HG02588 (cell line): ENCODE results near the gene CHI3L2.

Source experiments
- ATAC-seq: cut with Tn5 transposase; IDR thresholded peaks from one replicate; pipeline ENCODE4 v1.9.1; 2021; ENCODE audit warnings: mild to moderate bottlenecking, moderate library complexity; ENCODE audit not compliant: unreplicated experiment

Gene CHI3L2

DNA sequence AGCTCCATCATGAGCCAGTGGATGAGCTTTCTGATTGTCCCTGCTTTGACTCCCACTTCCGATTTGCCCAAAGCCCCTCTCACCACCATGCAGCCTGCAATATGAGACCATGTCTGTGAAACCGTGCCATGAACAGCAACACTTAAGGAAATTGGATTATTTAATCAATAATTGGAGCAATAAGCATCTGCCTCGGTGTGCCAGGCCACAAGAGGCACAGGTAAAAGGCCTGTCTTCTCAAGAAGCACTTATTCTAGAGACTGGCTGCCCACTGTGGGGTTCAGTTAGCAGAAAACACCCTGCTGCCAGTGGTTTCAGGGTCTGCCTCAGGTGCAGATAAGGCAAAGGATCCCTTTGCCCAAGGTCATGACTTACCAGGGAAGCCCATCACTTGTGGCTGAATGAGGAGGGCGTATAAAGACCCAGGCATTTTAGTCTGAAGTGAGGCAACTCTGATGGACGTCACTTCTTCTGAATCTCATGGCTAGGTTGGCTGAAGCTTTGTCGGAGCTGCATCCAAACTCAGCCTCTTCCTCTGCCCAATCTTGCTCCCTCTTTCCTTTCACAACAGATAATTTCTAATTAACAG lies 7.1 kb upstream of the CHI3L2 start:
- ATAC-seq = no peak

- no peak for ATAC-seq
Observed at GRCh38 chr1:111221276-111221632, 6.3 kb upstream of the CHI3L2 start.

DNA sequence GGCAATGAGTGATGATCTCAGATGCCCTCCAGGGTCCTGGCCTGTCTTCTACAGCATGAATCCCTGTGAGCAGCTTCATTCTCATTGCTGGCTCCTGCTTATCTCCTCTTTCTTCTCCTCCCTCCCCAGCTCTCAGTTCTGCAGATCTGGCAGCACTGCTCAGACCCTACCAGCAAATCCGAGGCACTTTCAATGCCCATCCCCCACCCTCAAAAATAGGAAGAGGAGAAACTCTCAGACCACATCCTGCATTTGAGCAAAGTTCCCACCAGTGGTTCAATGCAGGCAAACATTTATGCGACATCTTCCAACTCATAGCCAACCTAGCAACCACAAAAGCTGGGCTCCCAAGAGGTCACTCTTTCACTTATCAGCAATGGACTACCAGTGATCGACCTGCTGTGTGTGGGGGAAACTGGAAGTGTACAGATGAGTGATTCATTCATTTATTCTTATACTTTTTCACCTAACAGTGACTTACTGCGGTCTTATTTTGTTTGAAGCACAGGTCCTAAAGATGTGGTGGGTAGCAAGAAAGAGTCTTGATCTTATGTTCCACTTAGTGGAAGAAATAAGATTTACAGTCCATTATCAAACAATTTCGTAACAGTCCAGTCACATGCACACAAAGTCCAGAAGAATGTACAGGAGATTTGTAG lies 5.8 kb upstream of the CHI3L2 start:
- ATAC-seq = peak; percentile 59

- no peak for ATAC-seq
Observed at GRCh38 chr1:111222308-111223125, 5.0 kb upstream of the CHI3L2 start.

- no peak for ATAC-seq
Observed at GRCh38 chr1:111223126-111223685, 4.3 kb upstream of the CHI3L2 start.

GRCh38 chr1:111225091-111225490 lies 2.4 kb upstream of the CHI3L2 start:
- no peak for ATAC-seq

DNA sequence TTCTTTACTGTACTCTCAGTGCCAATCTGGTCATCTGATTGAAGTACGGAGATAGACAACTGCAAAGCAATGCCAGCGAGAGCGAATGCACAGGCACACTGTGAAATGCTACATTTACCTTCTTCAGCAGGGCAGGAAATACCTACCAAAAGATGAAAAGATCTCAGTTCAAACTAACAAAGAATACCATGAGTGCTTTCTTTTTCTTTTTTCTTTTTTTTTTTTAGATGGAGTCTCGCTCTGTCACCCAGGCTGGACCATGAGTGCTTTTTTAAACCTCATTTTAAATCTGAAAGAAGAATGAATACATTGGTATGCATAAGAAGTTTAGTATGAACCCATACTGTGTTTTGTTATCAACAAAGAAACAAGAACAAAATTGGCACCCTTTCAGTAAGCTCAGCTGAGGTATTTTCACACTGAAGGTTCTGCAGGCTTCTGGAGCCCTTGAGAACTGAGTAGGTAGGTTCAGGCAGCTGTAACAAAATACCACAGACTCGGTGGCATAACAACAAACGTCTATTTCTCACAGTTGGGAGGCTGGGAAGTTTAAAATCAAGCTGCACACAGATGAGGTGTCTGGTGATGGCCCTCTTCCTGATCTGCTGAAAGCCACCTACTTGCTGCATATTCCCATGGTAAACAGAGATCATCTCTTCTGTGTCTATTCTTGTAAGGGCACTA lies 1.7 kb upstream of the CHI3L2 start:
- ATAC-seq = no peak

DNA sequence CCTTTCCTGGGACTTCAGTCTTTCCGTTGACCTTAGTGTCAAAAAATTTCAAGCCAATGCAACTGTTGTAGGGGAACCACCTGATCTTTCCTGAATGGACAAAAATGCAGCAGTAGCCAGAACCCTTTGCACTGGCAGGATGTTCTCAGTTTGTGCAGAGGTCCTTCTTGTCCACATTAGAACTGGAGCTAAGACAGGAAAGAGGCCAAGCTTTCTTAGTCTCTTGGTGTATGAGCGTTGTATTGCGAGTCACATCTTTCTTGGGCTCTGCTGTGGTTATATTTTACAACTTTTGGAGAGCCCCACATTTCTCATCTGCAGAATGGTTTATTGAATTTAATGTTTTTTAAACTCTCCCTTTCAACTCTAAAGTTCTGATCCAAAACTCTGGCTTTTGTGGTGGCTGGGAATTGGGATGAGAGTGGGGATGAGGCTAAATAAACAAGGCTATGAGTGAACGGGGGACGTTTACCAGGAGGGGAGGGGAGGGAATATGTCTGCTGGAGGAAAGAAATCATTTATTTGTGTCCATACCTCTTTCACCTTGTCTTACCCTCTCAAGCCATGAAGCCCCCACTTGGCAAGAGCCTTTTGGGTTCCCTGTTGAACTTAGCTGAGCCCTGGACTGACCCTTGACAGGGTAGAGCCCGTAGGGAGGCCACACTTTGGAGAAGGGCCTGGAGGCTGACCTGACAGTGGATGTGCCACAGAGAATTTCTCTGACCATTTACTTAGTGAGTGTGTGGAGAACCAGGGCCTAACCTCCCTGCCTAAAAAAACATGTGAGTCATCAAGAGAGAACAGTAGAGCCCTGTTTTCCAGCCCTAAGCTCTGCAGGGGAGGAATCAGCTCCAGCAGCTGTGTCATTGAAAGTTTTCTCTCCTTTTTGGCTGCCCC lies 586 bp downstream of the CHI3L2 start:
- no peak for ATAC-seq

- ATAC-seq = no peak
Observed at GRCh38 chr1:111228748-111229126, 1.2 kb downstream of the CHI3L2 start.

- ATAC-seq = no peak
Observed at GRCh38 chr1:111232134-111232533, 4.6 kb downstream of the CHI3L2 start.

GRCh38 chr1:111234258-111234657 lies 6.7 kb downstream of the CHI3L2 start:
- ATAC-seq = no peak

DNA sequence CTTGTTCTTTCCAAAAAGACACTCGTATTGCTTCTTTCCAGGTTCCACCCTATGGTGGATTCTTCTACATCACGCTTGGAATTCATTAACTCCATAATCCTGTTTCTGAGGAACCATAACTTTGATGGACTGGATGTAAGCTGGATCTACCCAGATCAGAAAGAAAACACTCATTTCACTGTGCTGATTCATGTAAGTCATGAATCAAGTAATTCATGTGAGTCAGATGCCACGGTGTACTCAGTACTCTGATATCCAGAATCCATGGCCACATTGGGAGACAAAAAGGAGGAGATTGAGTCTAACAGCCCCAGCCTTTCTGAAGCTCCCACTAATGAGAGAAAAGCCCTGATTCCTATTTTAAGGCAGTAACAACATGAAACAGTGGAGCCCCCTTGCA lies 7.4 kb downstream of the CHI3L2 start:
- no peak for ATAC-seq

- no peak for ATAC-seq
Observed at GRCh38 chr1:111236379-111236778, 8.9 kb downstream of the CHI3L2 start.

- no peak for ATAC-seq
Observed at GRCh38 chr1:111236806-111237205, 9.3 kb downstream of the CHI3L2 start.

DNA sequence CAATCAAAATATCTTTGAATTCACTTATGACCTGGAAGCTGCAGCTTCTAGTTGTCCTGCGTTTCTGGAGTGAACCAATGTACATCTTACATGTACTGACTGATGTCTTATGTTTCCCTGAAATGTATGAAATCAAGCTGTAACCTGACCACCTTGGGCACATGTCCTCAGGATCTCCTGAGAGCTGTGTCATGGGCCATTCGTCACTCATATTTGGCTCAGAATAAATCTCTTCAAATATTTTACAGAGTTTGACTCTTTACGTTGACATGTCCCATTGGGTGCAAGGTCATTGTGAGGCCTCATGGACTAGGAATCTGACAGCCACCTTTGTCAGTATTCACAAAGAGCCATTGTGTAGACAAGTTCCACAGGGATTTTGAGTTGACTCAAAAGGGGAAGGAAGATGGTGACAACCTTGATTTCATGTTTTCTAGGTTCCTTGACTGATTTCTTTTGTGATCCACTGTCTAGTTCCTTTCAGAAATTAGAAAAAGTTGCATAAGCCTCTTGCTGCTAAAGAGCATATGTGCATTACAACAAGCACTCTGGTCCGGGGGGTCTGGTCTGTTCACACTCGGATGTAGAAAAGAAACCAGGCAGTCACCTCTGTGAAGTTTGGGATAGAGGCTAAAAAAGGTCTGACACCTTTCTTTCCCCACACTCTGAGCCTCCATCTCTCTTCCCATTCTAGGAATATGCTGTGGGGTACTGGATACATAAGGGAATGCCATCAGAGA lies 10.7 kb downstream of the CHI3L2 start:
- no peak for ATAC-seq

DNA sequence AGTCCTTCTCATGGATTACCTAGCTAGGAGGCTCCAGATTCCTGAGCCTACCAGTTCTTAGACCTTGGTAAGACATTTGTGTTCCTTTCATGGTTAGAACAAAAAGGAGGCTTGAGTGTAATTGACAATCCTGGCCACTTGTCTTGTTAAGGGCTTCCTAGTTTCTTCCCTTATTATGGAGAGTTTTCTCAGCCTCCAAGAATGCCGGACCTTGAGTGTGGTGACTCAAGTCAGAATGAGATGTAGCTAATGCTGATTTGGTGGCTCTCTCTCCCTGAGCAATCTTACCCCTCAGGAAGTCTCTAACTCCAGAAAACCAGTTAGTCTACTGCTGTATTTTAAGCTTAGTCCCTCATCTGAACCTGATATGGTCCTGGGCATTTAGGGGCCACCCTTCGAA lies 14.3 kb downstream of the CHI3L2 start:
- no peak for ATAC-seq

DNA sequence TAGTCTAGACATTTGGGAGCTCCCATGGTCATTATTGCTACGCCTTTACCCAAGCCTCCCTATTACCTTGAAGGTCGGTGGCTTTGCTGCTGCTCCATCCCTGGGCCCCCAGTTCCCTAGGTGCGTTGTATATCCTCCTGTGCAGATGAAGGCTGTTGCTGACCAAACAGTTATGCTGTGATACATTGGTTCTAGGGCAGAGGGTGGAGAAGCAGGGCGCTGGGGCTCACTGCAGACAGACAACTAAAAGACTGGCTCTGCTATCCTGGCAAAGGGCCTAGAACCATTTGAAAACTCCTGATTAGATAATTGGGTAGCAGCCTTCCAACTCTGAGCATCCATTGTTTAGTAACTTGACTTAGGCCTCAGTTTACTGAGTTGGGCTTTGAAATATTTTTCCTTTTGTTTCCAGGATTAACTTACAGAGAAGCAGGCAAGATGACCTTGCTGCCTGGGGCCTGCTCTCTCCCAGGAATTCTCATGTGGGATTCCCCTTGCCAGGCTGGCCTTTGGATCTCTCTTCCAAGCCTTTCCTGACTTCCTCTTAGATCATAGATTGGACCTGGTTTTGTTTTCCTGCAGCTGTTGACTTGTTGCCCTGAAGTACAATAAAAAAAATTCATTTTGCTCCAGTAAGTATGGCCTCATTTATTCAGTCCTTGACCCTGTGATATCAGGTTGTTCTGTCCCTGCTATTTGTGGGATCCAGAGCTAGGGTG lies 15.5 kb downstream of the CHI3L2 start:
- no peak for ATAC-seq

DNA sequence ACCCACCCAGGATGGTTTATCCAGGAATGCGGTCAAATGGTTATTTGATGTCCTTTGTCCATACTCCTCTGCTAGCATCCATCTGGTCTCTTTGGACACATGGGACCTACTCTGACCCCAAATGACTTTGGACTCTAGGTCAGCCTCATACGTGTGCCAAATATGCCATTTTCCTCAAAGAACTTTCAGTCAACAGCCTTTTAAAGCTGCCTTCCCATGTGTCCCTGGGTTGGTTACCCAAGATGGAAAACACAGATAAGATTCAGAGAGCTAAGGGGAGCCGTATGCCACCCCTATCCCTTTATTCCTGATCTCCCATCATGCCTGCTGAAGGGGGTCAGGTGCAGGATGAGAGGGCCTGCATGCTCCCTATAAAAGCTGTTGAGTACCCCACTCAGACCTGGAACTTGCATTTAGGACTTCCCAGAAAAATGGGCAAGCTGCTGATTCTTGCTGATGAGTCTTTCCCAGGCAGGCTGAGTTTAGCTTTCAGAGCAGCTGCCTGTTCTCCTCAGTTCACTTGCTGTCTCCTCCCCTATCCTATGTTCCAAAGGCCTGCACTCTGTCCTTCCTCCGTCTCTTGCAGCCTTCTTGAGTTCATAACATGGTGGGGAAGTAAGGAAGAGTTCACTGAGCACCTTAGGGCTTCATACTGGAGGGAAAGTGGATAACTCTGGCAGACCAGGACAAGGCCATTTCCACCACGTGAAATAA lies 19.8 kb downstream of the CHI3L2 start:
- ATAC-seq = no peak
